Neural progenitor cell (in vitro differentiated cells): Measurements from ENCODE around the gene SETD2.

Experiments
- EZH2phosphoT487 ChIP-seq: fragments of 200-600 bp; sonication (generic); IDR thresholded peaks from 2 replicates; pipeline ENCODE4 v1.6.1; 2017; ENCODE audit warnings: antibody characterized with exemption
- TF ChIP-seq, protein P1 (sequence below): fragments of 200-600 bp; sonication (generic); IDR thresholded peaks from 2 replicates; pipeline ENCODE4 v1.5.1; 2017; ENCODE audit warnings: antibody characterized with exemption, mild to moderate bottlenecking

DNA sequence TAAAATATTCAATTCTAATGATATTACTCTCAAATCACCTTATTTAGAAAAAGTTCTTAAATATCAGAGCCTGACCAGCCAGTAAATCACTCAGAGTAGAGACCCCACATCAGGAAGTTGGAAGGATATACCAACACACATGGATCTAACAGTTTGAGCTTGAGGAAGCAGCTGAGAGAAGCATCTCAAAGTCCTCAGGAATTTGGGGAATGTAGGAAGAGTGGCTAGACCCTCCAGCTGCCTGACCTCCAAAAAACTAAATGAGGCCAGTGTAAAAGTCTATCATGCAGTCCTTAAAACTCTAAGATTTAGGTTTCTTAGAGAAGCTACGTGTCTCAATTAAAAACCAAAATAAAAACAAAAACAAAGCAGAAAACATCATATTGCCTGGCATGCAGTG is 55.4 kb downstream of the SETD2 start:
- TF ChIP-seq, protein P1, sequence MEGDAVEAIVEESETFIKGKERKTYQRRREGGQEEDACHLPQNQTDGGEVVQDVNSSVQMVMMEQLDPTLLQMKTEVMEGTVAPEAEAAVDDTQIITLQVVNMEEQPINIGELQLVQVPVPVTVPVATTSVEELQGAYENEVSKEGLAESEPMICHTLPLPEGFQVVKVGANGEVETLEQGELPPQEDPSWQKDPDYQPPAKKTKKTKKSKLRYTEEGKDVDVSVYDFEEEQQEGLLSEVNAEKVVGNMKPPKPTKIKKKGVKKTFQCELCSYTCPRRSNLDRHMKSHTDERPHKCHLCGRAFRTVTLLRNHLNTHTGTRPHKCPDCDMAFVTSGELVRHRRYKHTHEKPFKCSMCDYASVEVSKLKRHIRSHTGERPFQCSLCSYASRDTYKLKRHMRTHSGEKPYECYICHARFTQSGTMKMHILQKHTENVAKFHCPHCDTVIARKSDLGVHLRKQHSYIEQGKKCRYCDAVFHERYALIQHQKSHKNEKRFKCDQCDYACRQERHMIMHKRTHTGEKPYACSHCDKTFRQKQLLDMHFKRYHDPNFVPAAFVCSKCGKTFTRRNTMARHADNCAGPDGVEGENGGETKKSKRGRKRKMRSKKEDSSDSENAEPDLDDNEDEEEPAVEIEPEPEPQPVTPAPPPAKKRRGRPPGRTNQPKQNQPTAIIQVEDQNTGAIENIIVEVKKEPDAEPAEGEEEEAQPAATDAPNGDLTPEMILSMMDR = no peak
- TF ChIP-seq EZH2phosphoT487 = no peak
